Effector memory CD4-positive, alpha-beta T cell (primary cell): Measurements from ENCODE around the gene PTBP3.

ENCODE experiments used
- DNase-seq, 3 donors: peaks; one replicate each; pipeline ENCODE4 v3.0.0-alpha.2; 2020
- H3K27ac ChIP-seq: 2 replicates; pipeline ENCODE4 v1.7.0; 2013; ENCODE audit warnings: mild to moderate bottlenecking, low read length, moderate library complexity; ENCODE audit not compliant: insufficient read depth, poor library complexity, severe bottlenecking
- H3K27me3 ChIP-seq: replicated peaks from 2 replicates; pipeline ENCODE4 v1.7.0; 2013; ENCODE audit warnings: mild to moderate bottlenecking, low read length; ENCODE audit not compliant: insufficient read depth, control insufficient read depth, poor library complexity, severe bottlenecking
- H3K36me3 ChIP-seq: 2 replicates; pipeline ENCODE4 v1.7.0; 2013; ENCODE audit warnings: mild to moderate bottlenecking, low read length, moderate library complexity; ENCODE audit not compliant: control insufficient read depth, insufficient read depth
- H3K4me1 ChIP-seq: 2 replicates; pipeline ENCODE4 v1.7.0; 2013; ENCODE audit warnings: low read length, mild to moderate bottlenecking; ENCODE audit not compliant: control insufficient read depth, insufficient read depth, poor library complexity, severe bottlenecking
- H3K4me3 ChIP-seq: 2 replicates; pipeline ENCODE4 v1.7.0; 2013; ENCODE audit warnings: low read length, low read depth, mild to moderate bottlenecking; ENCODE audit not compliant: insufficient read depth, poor library complexity, severe bottlenecking
- H3K9me3 ChIP-seq: 2 replicates; pipeline ENCODE4 v1.7.0; 2013; ENCODE audit warnings: mild to moderate bottlenecking, low read length, moderate library complexity; ENCODE audit not compliant: control insufficient read depth

Gene PTBP3

DNA sequence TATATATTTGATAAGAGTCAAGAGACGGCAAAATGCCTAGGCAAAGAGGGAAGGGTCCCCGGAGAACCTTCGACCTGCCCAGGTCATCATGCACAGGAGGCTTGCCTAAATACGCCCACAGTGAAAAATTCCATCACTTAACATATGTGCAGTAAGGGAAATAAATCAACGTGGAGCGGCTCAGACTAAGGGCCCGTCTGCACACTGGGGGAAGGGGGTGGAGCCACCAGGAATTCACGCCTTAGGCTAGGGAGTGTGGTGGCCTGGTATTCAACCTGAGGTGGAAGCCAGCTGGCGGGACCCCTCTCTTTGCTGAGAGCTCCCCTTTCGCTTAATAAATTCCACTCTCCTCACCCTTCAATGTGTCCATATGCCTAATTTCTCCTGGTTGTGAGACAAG lies 8.3 kb downstream of the PTBP3 start:
- no peaks in the 10 kb centered on the region for H3K27me3 ChIP-seq
- no peaks in the 10 kb centered on the region for H3K36me3 ChIP-seq
- no peak overlapping the region for H3K4me3 ChIP-seq
- peaks cover 3% of the 10 kb centered on the region for H3K9me3 ChIP-seq
- no peak for DNase-seq
- no peak overlapping the region for H3K27ac ChIP-seq
- H3K4me1 ChIP-seq, result peaks cover 9% of the 10 kb centered on the region

DNA sequence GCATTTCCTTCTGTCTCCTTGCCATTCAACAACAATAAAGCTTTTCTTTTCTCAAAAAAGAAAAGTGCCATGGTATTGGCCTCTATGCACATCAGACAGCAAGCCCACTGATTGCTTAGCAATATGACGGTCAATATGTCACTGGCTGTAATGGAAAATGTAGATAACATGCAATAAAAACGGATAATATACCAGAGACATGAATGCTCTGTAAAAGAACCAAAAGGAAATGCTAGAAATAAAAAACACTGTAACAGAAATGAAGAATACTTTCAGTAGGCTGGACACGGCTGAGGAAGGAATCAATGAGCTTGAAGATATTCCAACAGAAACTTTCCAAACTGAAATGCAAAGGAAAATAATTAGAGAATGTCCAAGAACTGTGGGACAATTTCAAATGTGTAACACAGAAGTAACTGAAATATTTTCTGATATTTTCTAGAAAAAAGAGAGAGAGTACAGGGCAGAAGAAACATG lies 10.0 kb downstream of the PTBP3 start:
- H3K27ac ChIP-seq, result no peak overlapping the region
- no peak overlapping the region for H3K4me3 ChIP-seq
- peaks cover 3% of the 10 kb centered on the region for H3K9me3 ChIP-seq
- H3K27me3 ChIP-seq, result no peaks in the 10 kb centered on the region
- peaks cover 4% of the 10 kb centered on the region for H3K4me1 ChIP-seq
- H3K36me3 ChIP-seq, result no peaks in the 10 kb centered on the region
- no peak for DNase-seq

DNA sequence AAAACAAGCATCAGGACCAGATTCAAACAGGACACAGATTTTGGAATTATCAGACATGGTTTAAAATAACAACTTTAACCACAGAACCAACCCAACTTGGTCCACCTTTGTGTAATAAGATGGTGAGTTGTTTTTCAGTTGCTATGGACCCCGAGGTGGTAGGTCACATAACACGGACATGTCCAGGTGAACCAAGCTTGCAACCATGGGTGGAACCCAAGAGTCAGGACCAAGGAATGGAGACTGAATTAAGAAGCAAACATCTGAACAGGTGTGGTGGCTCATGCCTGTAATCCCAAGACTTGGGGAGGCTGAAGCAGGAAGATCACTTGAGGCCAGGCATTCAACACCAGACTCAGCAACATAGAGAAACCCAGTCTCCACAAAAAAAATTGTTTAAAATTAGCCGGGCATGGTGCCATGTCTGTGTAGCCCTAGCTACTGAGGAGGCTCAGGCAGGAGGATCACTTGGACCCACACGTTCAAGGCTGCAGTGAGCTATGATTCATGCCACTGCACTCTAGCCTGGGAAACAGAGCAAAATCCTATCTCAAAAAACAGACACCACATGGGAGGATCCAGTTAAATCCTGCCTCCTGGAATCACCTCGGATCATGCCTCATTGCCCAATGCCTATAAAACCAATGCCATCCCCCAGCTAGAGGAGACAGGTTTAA lies 10.6 kb downstream of the PTBP3 start:
- Histone ChIP-seq H3K4me1 (peaks cover 3% of the 10 kb centered on the region), H3K36me3 (no peaks in the 10 kb centered on the region), H3K9me3 (peaks cover 3% of the 10 kb centered on the region), H3K27ac (no peak overlapping the region), H3K27me3 (no peaks in the 10 kb centered on the region), H3K4me3 (no peak overlapping the region)
- DNase-seq, result no peak

GRCh38 chr9:112316258-112316943 lies 17.0 kb downstream of the PTBP3 start:
- Histone ChIP-seq H3K27me3 (no peaks in the 10 kb centered on the region), H3K9me3 (no peaks in the 10 kb centered on the region), H3K27ac (no peak overlapping the region), H3K4me3 (no peak overlapping the region), H3K4me1 (peaks cover 13% of the 10 kb centered on the region), H3K36me3 (no peaks in the 10 kb centered on the region)
- no peak for DNase-seq

- no peaks in the 10 kb centered on the region for H3K27me3 ChIP-seq
- no peak overlapping the region for H3K4me3 ChIP-seq
- no peaks in the 10 kb centered on the region for H3K36me3 ChIP-seq
- H3K4me1 ChIP-seq, result peaks cover 13% of the 10 kb centered on the region
- H3K9me3 ChIP-seq, result no peaks in the 10 kb centered on the region
- DNase-seq, result no peak
- H3K27ac ChIP-seq, result no peak overlapping the region
Measured at GRCh38 chr9:112315331-112316257, 17.8 kb downstream of the PTBP3 start.

DNA sequence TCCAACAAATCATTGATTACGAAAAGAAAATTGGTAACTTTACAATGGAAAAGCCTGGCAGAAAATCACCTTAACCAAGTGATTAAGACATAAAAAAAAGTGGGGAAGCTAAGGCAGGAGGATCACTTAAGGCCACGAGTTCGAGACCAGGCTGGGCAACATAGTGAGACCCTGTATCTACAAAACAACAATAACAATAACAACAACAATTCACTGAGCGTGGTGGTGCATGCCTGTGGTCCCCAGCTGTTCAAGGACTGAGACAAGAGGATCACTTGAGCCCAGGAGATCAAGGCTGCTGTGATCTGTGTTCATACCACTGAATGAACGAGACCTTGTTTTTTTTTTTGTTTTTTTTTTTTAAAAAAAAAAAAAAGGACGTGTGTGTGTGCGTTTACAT lies 21.3 kb downstream of the PTBP3 start:
- Histone ChIP-seq H3K4me3 (no peak overlapping the region), H3K36me3 (no peaks in the 10 kb centered on the region), H3K4me1 (peaks cover 13% of the 10 kb centered on the region), H3K27ac (no peak overlapping the region), H3K9me3 (no peaks in the 10 kb centered on the region), H3K27me3 (no peaks in the 10 kb centered on the region)
- DNase-seq, result no peak

- no peaks in the 10 kb centered on the region for H3K36me3 ChIP-seq
- no peak overlapping the region for H3K4me3 ChIP-seq
- no peaks in the 10 kb centered on the region for H3K27me3 ChIP-seq
- H3K4me1 ChIP-seq, result peaks cover 13% of the 10 kb centered on the region
- H3K9me3 ChIP-seq, result no peaks in the 10 kb centered on the region
- no peak for DNase-seq
- H3K27ac ChIP-seq, result no peak overlapping the region
Measured at GRCh38 chr9:112311497-112311896, 21.9 kb downstream of the PTBP3 start.

DNA sequence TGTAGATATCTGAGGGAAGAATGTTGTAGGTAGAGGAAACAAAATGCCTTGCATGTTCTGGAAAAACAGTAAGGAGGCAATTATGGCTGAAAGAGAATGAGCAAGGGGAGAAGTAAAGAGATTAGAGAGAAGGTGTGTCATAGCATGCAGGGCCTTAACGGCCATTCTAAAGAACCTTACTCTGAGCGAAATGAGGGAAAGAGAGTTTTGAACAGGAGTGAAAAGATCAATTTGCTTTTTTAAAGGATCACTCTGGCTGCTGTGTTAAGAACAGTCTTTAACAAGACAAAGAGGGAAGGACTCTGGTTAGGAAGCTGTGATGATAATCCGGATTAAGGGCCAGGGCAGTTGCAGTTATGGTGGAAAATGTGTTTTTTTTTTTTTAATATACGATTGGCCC lies 22.6 kb downstream of the PTBP3 start:
- H3K9me3 ChIP-seq, result no peaks in the 10 kb centered on the region
- H3K4me1 ChIP-seq, result peaks cover 6% of the 10 kb centered on the region
- H3K27me3 ChIP-seq, result no peaks in the 10 kb centered on the region
- no peak overlapping the region for H3K27ac ChIP-seq
- H3K36me3 ChIP-seq, result no peaks in the 10 kb centered on the region
- H3K4me3 ChIP-seq, result no peak overlapping the region
- no peak for DNase-seq

DNA sequence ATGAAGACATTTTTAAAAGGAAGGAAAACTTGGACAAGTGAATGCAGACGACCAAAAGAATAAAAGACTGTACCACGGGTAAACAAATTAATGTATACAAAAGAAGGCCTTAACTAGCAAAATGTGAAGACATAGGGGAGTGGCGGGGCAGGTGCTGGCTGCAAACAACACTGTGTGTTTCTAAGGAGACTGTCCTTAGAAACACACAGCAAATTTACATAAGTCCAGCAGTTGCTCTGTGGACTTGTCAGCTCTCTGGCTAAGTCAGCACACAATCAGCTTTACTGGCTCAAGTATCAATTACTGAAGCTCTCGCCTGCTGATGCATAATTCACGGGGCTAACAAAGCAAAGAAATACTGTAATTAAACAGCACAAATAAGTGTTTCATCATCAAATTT lies 24.8 kb downstream of the PTBP3 start:
- Histone ChIP-seq H3K4me3 (no peak overlapping the region), H3K27me3 (no peaks in the 10 kb centered on the region), H3K36me3 (no peaks in the 10 kb centered on the region), H3K9me3 (no peaks in the 10 kb centered on the region), H3K4me1 (peaks cover 10% of the 10 kb centered on the region), H3K27ac (no peak overlapping the region)
- no peak for DNase-seq

GRCh38 chr9:112301420-112301819 lies 32.0 kb downstream of the PTBP3 start:
- H3K36me3 ChIP-seq, result no peaks in the 10 kb centered on the region
- DNase-seq, result no peak
- no peaks in the 10 kb centered on the region for H3K9me3 ChIP-seq
- H3K27me3 ChIP-seq, result no peaks in the 10 kb centered on the region
- H3K27ac ChIP-seq, result no peak overlapping the region
- peaks cover 4% of the 10 kb centered on the region for H3K4me1 ChIP-seq
- no peak overlapping the region for H3K4me3 ChIP-seq
